GM13977 (cell line): Measurements from ENCODE around the gene CCSER1.

Experiments used
- DNase-seq: peaks from one replicate; pipeline ENCODE4 v3.0.0; 2012; ENCODE audit warnings: low spot score
- in situ Hi-C: fragments of 300-500 bp; cut with MboI; formaldehyde crosslinking; loops from one replicate; pipeline ENCODE4 v1.12.0; 2022; ENCODE audit warnings: low sequenced_read_pairs, low pct_unique_long_range_greater_than_20kb, mixed read lengths, inconsistent platforms; ENCODE audit not compliant: unreplicated experiment
- TF ChIP-seq, protein P1 (sequence below): IDR thresholded peaks from 2 replicates; pipeline ENCODE4 v1.5.1; 2012; ENCODE audit warnings: mild to moderate bottlenecking, control low read depth; ENCODE audit not compliant: insufficient read depth; ENCODE audit errors: extremely low read depth, missing control alignments

Gene CCSER1

DNA sequence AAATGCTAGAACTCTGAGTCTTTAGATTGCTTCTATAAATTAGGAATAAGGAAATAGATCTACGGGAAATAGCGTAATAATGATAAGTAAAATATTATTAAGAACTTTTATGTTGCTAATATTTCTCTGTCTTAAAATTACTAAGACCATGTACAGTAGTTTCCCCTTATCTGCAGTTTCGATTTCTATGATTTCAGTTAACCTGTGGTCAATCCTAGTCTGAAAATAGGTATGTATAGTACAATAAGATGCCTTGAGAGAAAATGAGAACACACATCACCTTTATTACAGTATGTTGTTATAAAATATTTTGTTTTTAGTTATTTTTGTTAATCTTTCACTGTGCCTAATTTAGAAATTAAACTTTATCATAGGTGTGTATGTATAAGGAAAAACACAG is 92.6 kb downstream of the CCSER1 start:
- no peak for DNase-seq
- TF ChIP-seq, protein P1, sequence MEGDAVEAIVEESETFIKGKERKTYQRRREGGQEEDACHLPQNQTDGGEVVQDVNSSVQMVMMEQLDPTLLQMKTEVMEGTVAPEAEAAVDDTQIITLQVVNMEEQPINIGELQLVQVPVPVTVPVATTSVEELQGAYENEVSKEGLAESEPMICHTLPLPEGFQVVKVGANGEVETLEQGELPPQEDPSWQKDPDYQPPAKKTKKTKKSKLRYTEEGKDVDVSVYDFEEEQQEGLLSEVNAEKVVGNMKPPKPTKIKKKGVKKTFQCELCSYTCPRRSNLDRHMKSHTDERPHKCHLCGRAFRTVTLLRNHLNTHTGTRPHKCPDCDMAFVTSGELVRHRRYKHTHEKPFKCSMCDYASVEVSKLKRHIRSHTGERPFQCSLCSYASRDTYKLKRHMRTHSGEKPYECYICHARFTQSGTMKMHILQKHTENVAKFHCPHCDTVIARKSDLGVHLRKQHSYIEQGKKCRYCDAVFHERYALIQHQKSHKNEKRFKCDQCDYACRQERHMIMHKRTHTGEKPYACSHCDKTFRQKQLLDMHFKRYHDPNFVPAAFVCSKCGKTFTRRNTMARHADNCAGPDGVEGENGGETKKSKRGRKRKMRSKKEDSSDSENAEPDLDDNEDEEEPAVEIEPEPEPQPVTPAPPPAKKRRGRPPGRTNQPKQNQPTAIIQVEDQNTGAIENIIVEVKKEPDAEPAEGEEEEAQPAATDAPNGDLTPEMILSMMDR: no peak
- in situ Hi-C loops: no loop called here

DNA sequence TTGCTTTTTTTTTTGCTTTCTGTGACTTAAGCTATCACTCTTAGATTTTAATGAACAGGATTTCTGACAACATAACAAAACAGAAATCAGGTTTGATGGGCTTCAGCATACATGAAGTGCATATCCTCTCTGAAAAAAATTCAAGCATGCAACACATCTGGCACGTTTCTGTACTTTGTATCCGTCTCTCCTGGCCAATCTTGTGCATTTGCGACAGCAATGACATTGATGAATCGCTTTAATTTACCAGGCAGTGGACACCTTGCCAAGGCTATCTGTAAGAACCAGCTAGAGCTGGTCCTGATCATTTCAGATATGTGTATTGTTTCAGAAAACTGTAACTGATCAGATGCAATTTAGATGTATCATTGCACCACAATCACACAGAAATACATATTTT is 93.3 kb downstream of the CCSER1 start:
- TF ChIP-seq, protein P1: no peak
- in situ Hi-C loops: no loop called here
- no peak for DNase-seq

DNA sequence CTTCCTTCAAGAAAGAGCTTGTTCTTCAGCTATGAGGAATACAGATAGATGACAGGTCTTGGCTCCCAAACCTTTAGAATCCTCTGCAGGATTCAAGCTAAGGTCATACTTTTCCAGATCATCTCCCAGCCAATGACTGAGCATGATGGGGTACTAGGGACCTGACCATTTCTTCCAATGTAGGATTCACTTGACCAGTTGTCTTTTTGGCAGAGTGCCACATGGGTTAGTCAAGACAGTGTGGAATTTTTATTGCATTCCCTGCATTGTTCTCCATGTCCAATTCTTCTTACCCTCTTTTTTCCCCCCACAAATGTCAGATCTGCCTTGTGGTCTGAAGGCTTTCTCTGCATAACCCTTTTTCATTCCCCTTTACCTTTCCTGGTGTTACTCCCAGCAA is 99.5 kb downstream of the CCSER1 start:
- no peak for DNase-seq
- TF ChIP-seq, protein P1: no peak
- in situ Hi-C loops: no loop called here

DNA sequence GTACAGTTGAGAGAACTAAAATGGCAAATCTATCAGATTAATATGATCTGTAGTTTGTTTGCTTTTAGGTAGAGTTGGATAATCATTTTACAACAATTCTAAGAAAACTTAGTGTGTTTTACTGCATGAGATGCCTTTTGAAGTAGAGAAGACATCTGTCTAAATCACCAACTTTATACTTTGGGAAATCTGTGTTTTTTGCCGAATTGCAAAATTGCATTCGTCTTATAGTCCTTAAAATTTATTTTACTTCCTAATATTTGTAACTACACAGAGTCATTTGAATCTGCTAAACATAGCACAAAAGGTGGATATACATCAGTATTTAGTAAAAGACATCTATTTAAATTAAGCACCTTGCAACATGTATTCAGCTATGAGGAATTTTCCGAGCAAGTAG is 100.0 kb downstream of the CCSER1 start:
- DNase-seq: no peak
- in situ Hi-C loops: no loop called here
- TF ChIP-seq, protein P1: no peak

DNA sequence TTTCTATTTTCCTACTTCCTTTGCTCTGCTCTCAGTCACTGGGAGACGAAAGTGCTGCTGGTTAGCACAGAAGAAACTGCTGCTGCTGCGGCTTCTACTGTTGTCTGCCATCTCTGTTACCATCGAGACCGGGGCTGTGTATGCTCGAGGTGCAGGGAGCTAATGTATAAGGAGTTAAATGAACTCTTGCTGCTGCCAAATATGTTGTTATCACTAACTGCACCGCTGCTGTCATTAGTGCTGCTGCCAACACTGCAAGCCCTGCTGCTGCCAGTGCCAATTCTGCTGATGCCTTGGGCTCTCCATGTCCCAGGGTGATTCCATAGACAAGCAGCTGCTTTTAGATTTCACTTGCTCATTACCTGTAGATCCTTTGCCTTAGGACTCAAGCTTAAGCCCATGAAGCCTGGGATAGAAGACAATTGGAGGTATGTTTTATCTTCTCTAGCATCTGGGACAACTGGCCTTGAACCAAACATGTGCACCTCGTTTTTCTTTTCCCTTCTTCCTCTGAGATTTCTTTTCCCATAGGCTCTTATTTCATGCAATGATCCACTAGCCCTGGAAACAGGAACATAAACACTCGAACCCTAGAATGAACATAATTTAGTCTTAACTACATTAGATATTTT is 107.8 kb downstream of the CCSER1 start:
- TF ChIP-seq, protein P1: no peak
- no peak for DNase-seq

DNA sequence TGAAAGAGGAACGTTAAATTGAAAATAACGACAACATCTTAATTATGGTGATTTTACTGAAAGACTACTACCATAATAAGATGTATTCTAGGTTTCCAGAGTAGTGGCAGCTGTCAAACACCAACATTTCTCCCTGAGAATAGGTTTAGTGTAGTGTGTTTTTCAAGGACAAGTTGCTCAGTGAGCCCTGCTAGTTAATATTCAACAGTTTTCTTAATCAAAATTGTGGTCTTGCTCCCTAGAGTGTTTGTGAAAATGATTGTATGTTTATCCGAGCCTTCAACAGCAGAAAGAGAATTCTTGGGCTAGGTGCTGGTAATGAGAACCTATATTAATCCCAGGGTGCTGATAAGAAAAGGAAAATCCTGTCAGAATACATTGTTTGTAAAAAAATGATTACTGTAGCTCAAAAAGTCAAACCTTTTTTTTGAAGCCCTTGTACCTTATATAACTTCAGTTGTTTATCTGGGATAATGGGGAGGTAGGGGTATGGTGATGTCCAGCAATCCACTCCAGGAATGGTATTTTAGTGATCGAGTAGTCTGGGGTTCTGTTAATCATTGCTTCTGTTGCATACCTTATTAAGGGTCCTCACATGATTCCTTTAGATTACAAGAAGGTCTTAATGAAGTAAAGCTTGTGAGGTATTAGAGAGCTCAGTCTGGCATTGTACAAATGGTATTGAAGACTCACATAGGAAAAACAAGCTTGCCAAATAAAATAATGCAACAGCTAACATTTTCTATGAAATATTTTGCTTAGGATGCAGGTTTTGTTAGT is 110.7 kb downstream of the CCSER1 start:
- in situ Hi-C loops: no loop called here
- TF ChIP-seq, protein P1: no peak
- no peak for DNase-seq

More for the DNA sequence above, 107.8 kb downstream of the CCSER1 start:
- in situ Hi-C loops: no loop called here
